ENCODE measurements around the gene GID8. TPM values are rescaled to one million over a fixed set of nuclear protein-coding genes. Genes with fewer than 3 reads are reported as not detected.
A peak's percentile ranks its signal among the peaks of the same experiment; 100 is the strongest.

The GID8 gene
- total and polyA plus RNA-seq, 2 of the 13 experiments (the other 11 are each of a cell fraction or from before 2014, with no cell fraction given): 39.6 to 59.8 TPM

GRCh38 chr20:62899633-62900051, 38.3 kb upstream of the GID8 start (continued):
- TF ChIP-seq, protein P1, sequence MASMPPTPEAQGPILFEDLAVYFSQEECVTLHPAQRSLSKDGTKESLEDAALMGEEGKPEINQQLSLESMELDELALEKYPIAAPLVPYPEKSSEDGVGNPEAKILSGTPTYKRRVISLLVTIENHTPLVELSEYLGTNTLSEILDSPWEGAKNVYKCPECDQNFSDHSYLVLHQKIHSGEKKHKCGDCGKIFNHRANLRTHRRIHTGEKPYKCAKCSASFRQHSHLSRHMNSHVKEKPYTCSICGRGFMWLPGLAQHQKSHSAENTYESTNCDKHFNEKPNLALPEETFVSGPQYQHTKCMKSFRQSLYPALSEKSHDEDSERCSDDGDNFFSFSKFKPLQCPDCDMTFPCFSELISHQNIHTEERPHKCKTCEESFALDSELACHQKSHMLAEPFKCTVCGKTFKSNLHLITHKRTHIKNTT (CRISPR knock-in tag; IDR thresholded peaks at IDR 0.05): 0 out of 2 replicates have a peak, but pooled peaks have one; percentile 14
- TF ChIP-seq ZNF3 (CRISPR knock-in tag; IDR thresholded peaks at IDR 0.05): no peak
- no peak for TF ChIP-seq IRF2 (CRISPR knock-in tag; IDR thresholded peaks at IDR 0.05)
- peak; percentile 66; the same call in 1 of the 2 replicates for TF ChIP-seq CHD4 (IDR thresholded peaks at IDR 0.05; ENCODE audit: borderline replicate concordance, low read length)
- no peak for TF ChIP-seq ZNF547 (CRISPR knock-in tag; IDR thresholded peaks at IDR 0.05)
- TF ChIP-seq SMAD1 (CRISPR knock-in tag; IDR thresholded peaks at IDR 0.05; ENCODE audit: borderline replicate concordance, low read depth): 0 out of 2 replicates have a peak, but pooled peaks have one; percentile 18
- TF ChIP-seq HNF4A (CRISPR knock-in tag; IDR thresholded peaks at IDR 0.05): 0 out of 2 replicates have a peak, but pooled peaks have one; percentile 4
- 0 out of 2 replicates have a peak, but pooled peaks have one; percentile 42 for TF ChIP-seq HDAC1 (CRISPR knock-in tag; IDR thresholded peaks at IDR 0.05)
- peak; percentile 4; the same call in 1 of the 2 replicates for TF ChIP-seq CEBPG (CRISPR knock-in tag; IDR thresholded peaks at IDR 0.05)
- TF ChIP-seq BCL6 (CRISPR knock-in tag; IDR thresholded peaks at IDR 0.05): 0 out of 2 replicates have a peak, but pooled peaks have one; percentile 2
- peak; percentile 47 for TF ChIP-seq STAG1 (CRISPR knock-in tag; IDR thresholded peaks at IDR 0.05)
- no peak for TF ChIP-seq ZNF549 (CRISPR knock-in tag; IDR thresholded peaks at IDR 0.05)
- TF ChIP-seq ZNF83 (CRISPR knock-in tag; IDR thresholded peaks at IDR 0.05; ENCODE audit: borderline replicate concordance): no peak
- 0 out of 2 replicates have a peak, but pooled peaks have one; percentile 74 for TF ChIP-seq ZNF816 (CRISPR knock-in tag; IDR thresholded peaks at IDR 0.05; ENCODE audit: borderline replicate concordance)
- TF ChIP-seq ZSCAN30 (CRISPR knock-in tag; IDR thresholded peaks at IDR 0.05): no peak; the same call in 1 of the 2 replicates
- TF ChIP-seq ZNF143 (CRISPR knock-in tag; IDR thresholded peaks at IDR 0.05): no peak
- TF ChIP-seq, protein P2, sequence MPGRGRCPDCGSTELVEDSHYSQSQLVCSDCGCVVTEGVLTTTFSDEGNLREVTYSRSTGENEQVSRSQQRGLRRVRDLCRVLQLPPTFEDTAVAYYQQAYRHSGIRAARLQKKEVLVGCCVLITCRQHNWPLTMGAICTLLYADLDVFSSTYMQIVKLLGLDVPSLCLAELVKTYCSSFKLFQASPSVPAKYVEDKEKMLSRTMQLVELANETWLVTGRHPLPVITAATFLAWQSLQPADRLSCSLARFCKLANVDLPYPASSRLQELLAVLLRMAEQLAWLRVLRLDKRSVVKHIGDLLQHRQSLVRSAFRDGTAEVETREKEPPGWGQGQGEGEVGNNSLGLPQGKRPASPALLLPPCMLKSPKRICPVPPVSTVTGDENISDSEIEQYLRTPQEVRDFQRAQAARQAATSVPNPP (CRISPR knock-in tag; IDR thresholded peaks at IDR 0.05): peak; percentile 30; the same call in 1 of the 2 replicates
- peak; percentile 19; the same call in 1 of the 2 replicates for TF ChIP-seq MAF1 (CRISPR knock-in tag; IDR thresholded peaks at IDR 0.05; ENCODE audit: borderline replicate concordance)
- TF ChIP-seq PHF20 (CRISPR knock-in tag; IDR thresholded peaks at IDR 0.05): 0 out of 2 replicates have a peak, but pooled peaks have one; percentile 32
- 0 out of 2 replicates have a peak, but pooled peaks have one; percentile 6 for TF ChIP-seq MTF1 (CRISPR knock-in tag; IDR thresholded peaks at IDR 0.05)
- TF ChIP-seq, protein P3, sequence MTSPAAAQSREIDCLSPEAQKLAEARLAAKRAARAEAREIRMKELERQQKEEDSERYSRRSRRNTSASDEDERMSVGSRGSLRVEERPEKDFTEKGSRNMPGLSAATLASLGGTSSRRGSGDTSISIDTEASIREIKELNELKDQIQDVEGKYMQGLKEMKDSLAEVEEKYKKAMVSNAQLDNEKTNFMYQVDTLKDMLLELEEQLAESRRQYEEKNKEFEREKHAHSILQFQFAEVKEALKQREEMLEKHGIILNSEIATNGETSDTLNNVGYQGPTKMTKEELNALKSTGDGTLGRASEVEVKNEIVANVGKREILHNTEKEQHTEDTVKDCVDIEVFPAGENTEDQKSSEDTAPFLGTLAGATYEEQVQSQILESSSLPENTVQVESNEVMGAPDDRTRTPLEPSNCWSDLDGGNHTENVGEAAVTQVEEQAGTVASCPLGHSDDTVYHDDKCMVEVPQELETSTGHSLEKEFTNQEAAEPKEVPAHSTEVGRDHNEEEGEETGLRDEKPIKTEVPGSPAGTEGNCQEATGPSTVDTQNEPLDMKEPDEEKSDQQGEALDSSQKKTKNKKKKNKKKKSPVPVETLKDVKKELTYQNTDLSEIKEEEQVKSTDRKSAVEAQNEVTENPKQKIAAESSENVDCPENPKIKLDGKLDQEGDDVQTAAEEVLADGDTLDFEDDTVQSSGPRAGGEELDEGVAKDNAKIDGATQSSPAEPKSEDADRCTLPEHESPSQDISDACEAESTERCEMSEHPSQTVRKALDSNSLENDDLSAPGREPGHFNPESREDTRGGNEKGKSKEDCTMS (CRISPR knock-in tag; conservative IDR thresholded peaks at IDR 0.05): no peak
- no peak for TF ChIP-seq MBNL3 (CRISPR knock-in tag; conservative IDR thresholded peaks at IDR 0.05)
- TF ChIP-seq RAD21 (CRISPR knock-in tag; IDR thresholded peaks at IDR 0.05): peak; percentile 46; the same call in 1 of the 2 replicates
- peak; percentile 37; the same call in 1 of the 2 replicates for TF ChIP-seq ZMAT5 (CRISPR knock-in tag; IDR thresholded peaks at IDR 0.05; ENCODE audit: borderline replicate concordance, low read depth)
- TF ChIP-seq POGK (CRISPR knock-in tag; conservative IDR thresholded peaks at IDR 0.05): 0 out of 2 replicates have a peak, but pooled peaks have one; percentile 1
